Left ventricle myocardium inferior (tissue), 1 donor: ENCODE data around the gene TCL1A. TPM values are rescaled to one million over a fixed set of nuclear protein-coding genes. Genes with fewer than 3 reads are reported as not detected.
"Not testable (repeated sequence)": the region's sequence is repeated elsewhere in the genome, so short reads cannot be mapped to it uniquely, and the experiment has no call there.

Source experiments
- DNase-seq: peaks from one replicate; pipeline ENCODE4 v3.0.0-alpha.2; 2020
- H3K27ac ChIP-seq: fragments of 200-600 bp; replicated peaks from 2 replicates; pipeline ENCODE4 v1.8.0; 2021
- H3K27me3 ChIP-seq: fragments of 200-600 bp; 2 replicates; pipeline ENCODE4 v1.8.0; 2021; ENCODE audit warnings: low read depth
- H3K36me3 ChIP-seq: fragments of 200-600 bp; 2 replicates; pipeline ENCODE4 v1.8.0; 2021
- H3K4me1 ChIP-seq: fragments of 200-600 bp; 2 replicates; pipeline ENCODE4 v1.8.0; 2021
- H3K4me3 ChIP-seq: fragments of 200-600 bp; 2 replicates; pipeline ENCODE4 v1.8.0; 2021; ENCODE audit warnings: mild to moderate bottlenecking, moderate library complexity
- H3K9me3 ChIP-seq: fragments of 200-600 bp; replicated peaks from 2 replicates; pipeline ENCODE4 v1.8.0; 2021
- intact Hi-C: fragments of 100-400 bp; cut with micrococcal nuclease; formaldehyde crosslinking; loops from one replicate; pipeline ENCODE4 v1.11.0; 2022
- total RNA-seq: library from RNA; stranded (reverse); fragmentation: NEBNext Ultra II Directional; extraction: Animal tissue kit (Norgen Biotek cat#: 25700); gene quantifications from one replicate; pipeline ENCODE4 v1.2.1, GENCODE V29; 2021
- TF ChIP-seq, protein P1 (sequence below): fragments of 200-600 bp; IDR thresholded peaks from 2 replicates; pipeline ENCODE4 v1.8.0; 2021; ENCODE audit warnings: antibody characterized with exemption, mild to moderate bottlenecking, borderline replicate concordance
- donor health status: DM: no; HTN: yes; CAD: no; lungs with severe emphysema.

TCL1A gene
- total RNA-seq, 1 donor from 2014 or later = not detected

DNA sequence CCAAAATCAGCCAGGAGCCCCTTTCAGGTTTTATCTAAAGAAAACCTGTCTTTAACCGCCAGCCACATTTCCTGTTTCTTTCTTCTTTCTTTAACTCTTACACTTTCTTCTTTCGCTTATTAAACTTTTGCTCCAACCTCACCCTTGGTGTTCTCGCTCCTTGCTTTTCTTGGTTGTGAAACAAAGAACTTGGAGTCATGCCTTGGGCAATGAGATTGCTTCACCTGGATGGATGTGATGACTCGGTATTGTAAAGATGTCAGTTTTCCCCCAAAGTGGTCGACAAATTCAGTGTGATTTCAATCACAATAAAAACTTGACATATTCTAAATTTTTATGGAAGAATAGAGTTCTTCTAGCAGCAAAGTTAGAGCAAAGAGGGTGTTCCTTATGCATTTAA is 16.2 kb upstream of the TCL1A start:
- Histone ChIP-seq H3K9me3 (no peaks in the 10 kb centered on the region), H3K27ac (no peak overlapping the region), H3K27me3 (peaks cover 93% of the 10 kb centered on the region), H3K36me3 (no peaks in the 10 kb centered on the region), H3K4me3 (no peak overlapping the region), H3K4me1 (no peaks in the 10 kb centered on the region)
- no peak for DNase-seq
- TF ChIP-seq, protein P1, sequence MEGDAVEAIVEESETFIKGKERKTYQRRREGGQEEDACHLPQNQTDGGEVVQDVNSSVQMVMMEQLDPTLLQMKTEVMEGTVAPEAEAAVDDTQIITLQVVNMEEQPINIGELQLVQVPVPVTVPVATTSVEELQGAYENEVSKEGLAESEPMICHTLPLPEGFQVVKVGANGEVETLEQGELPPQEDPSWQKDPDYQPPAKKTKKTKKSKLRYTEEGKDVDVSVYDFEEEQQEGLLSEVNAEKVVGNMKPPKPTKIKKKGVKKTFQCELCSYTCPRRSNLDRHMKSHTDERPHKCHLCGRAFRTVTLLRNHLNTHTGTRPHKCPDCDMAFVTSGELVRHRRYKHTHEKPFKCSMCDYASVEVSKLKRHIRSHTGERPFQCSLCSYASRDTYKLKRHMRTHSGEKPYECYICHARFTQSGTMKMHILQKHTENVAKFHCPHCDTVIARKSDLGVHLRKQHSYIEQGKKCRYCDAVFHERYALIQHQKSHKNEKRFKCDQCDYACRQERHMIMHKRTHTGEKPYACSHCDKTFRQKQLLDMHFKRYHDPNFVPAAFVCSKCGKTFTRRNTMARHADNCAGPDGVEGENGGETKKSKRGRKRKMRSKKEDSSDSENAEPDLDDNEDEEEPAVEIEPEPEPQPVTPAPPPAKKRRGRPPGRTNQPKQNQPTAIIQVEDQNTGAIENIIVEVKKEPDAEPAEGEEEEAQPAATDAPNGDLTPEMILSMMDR = no peak
- intact Hi-C loops = no loop called here

DNA sequence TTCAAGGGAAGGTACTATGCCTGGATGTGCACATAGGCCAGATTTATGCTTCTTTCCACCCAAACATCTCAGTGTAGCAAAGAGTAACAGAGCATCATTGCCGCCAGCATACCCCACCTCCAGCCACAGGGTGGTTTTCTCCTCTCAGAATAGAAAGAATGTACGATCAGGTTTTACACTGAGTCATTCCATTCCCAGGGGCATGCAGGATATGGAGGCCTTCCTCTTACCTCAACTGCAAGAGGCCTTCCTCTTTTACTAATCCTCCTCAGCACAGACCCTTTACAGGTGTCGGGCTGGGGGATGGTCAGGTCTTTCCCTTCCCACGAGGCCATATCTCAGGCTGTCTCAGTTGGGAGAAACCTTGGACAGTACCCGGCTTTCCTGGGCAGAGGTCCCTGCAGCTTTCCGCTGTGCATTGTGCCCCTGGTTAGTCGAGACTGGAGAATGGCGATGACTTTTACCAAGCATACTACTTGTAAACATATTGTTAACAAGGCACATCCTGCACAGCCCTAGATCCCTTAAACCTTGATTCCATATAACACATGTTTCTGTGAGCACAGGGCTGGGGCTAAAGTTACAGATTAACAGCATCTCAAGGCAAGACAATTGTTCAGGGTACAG is 15.6 kb upstream of the TCL1A start:
- H3K9me3 ChIP-seq, H3K4me1 ChIP-seq, H3K4me3 ChIP-seq, H3K36me3 ChIP-seq, H3K27ac ChIP-seq, intact Hi-C loops, DNase-seq: not testable (repeated sequence)
- peaks cover 87% of the 10 kb centered on the region for H3K27me3 ChIP-seq

DNA sequence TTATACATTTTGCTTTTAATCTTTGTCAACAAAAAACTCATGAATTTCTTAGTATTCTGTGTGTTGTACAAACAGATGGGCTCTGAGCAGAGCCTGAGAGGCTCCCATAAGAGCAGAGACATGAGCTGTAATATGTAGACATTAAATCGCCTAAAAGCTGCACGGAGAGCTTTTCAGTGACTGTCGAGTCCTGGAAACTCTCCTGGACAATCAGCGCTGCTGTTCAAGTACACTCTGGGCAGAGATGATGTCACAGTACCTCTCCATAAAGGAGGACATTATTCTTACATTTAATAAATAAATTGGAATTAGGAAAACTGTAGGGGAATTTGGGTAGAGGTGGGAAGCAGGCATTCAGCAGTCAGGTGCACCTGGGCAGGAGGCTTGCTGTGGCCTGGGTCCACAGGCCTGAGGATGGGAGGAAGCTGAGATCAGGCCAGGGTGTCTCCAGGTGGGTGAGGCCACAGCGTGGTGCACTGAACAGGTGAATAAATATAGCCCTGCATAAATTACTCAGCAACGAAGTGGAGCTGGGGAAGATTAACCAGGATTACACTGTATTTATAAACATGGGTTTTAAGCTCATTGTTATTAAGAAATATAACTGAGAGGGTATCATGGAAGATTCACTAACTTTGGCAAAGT is 13.3 kb upstream of the TCL1A start:
- intact Hi-C loops = no loop called here
- H3K9me3 ChIP-seq = peaks cover 24% of the 10 kb centered on the region
- H3K36me3 ChIP-seq = no peaks in the 10 kb centered on the region
- TF ChIP-seq, protein P1 = no peak
- peaks cover 68% of the 10 kb centered on the region for H3K27me3 ChIP-seq
- no peak overlapping the region for H3K27ac ChIP-seq
- DNase-seq = no peak
- no peak overlapping the region for H3K4me3 ChIP-seq
- H3K4me1 ChIP-seq = no peaks in the 10 kb centered on the region

DNA sequence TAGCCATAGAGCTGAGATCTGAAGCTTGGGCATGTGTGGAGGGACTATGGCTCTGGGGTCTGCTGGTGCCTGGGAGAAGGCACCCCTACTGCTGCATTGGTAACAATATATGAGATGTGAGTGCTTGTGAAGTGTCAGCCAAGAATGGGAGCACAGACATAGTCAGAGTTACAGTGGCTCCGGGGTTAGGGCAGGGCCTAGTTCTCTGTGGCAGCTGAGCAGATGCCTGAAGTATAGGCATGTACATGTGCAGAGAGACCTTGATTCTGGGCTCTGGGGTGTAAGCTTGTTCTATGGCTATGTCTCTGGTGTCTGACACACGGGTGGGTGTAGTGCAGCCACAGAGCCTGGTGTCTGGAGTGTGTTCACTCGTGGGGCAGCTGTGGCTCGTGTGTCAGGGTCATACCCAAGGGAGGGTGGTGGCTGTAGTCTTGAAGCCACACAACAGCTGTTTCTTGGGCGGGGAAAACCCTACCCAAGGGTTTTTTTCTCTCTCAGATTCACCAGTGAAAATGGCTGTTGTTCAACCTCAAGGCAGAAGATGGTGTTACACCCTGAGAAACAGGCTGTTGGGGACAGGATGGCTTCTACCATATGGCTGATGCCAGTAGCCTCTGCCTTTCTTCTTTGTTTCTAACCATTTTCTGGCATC is 11.9 kb upstream of the TCL1A start:
- DNase-seq = no peak
- Histone ChIP-seq H3K36me3 (no peaks in the 10 kb centered on the region), H3K9me3 (peaks cover 38% of the 10 kb centered on the region), H3K27me3 (peaks cover 56% of the 10 kb centered on the region), H3K4me3 (no peak overlapping the region), H3K27ac (no peak overlapping the region), H3K4me1 (no peaks in the 10 kb centered on the region)
- TF ChIP-seq, protein P1 = no peak
- intact Hi-C loops = no loop called here

DNA sequence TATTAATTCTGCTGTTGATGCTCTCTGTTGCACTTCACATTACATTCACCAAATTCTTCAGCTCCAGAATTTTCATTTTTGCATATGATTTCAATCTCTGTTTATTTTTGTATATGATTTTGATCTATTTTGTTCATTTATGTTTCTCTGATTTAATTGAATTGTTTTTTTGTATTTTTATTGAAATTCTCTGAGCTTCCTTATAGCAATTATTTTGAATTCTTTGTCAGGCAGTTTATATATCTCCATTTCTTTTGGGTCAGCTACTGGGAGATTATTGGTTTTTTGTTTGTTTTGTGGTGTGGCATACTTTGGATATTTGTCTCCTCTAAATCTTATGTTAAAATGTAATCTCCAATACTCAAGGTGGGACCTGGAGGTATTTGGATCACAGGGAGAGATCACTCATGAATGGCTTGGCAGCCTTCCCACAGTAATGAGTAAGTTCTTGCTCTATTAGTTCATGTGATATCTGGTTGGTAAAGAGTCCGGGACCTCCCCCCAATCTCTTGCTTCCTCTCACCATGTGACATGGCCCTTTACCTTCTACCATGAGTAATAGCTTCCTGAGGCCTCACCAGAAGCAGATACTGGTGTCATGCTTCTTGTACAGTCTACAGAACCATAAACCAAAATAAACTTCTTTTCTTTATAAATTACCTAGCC is 8.7 kb upstream of the TCL1A start:
- intact Hi-C loops = no loop called here
- H3K36me3 ChIP-seq = no peaks in the 10 kb centered on the region
- peaks cover 25% of the 10 kb centered on the region for H3K27me3 ChIP-seq
- H3K4me3 ChIP-seq = no peak overlapping the region
- TF ChIP-seq, protein P1 = no peak
- no peak for DNase-seq
- H3K4me1 ChIP-seq = no peaks in the 10 kb centered on the region
- H3K27ac ChIP-seq = no peak overlapping the region
- peaks cover 40% of the 10 kb centered on the region for H3K9me3 ChIP-seq
